Raji (cell line): Measurements from ENCODE around the gene C12orf60.

Experiments
- POLR2A ChIP-seq: IDR thresholded peaks from 2 replicates; pipeline ENCODE4 v1.6.1; 2011; ENCODE audit warnings: low read depth, low read length, control low read depth; ENCODE audit not compliant: insufficient read depth

C12orf60 gene

DNA sequence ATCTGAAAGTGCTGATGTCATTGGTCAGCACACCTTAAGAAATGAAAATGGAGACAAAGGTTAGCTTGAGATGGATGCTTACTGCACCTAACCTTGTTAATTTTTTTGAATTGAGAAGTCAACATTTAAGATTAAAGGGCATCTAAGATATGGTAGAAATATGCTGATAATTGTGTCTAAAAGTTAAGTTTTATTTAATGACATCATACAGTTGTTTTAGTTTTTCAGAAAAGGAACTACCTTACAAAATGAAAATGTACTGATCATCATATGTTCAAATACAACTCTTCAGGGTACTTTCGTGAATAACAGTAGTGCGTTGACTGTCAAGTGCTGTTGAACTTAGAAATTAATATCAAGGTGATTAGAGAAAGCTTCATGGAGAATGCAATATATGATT is 8.0 kb downstream of the C12orf60 start:
- no peak for TF ChIP-seq POLR2A

DNA sequence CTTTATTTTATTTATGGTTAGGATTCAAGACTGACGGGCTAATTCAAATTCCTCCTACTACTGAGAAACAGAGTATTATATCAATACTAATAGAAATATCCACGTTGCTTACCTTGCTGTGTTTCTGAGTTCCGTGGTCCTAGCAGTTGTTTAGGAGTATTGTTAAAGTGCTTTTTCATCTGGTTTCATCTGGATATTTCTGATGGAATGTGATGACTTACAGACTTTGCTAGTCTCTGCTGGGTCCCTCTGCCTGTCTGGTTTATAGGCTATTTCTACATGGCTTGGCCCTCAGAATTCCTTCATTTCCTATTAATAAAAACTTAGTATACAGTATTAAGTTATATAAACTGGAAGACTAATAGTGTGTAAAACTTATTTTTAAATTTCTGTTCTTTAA is 10.5 kb downstream of the C12orf60 start, which contains the start of gene SMCO3:
Gene SMCO3 (minus strand): TSS at position 169 of the 400 bp plus-strand sequence. CDS start 7,502 bp downstream, outside the sequence.
- TF ChIP-seq POLR2A: no peak

- TF ChIP-seq POLR2A: no peak
These were observed 20.7 kb downstream of the C12orf60 start for GRCh38 chr12:14824012-14824634.

GRCh38 chr12:14825256-14825655 is 21.8 kb downstream of the C12orf60 start:
- no peak for TF ChIP-seq POLR2A

DNA sequence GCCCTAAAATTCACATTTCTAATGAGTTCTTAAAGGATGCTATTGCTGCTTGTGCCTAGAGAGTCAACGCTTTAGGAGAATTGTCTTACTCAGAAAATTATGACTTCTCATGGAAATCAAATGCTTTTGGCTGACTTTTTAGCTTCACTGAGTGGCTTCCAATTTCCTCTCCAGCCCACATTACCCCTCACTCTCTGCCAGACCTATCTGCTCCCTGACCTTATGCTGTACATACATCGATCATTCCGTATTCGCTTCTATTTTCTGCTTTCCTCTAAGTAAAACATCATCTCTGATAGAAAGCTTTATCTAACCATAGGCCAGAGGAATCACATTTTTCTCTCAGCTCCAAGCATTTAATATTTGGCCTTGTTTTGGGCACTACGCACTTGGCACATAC is 23.0 kb downstream of the C12orf60 start:
- TF ChIP-seq POLR2A: no peak

- TF ChIP-seq POLR2A: no peak
These were observed 23.6 kb downstream of the C12orf60 start for GRCh38 chr12:14827043-14827442.

DNA sequence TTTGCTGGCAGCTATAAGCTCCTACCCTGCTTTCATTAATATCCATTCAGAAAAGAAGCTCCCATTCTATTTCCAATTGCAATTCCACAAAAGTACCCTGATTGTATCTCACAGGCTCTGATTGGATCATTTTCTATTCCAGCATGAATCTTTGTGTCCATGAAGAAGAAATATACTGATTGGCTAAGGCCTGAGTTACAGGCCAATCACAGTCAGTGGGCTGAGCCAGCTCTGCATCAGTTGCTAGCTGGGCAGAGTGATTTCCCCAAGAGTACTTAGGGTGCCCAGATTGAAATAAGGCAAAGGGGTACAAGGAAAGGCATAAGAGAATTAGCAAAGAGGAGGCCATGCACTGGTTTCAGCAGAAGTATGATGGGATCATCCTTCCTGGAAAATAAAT is 25.4 kb downstream of the C12orf60 start:
- TF ChIP-seq POLR2A: no peak

- no peak for TF ChIP-seq POLR2A
These were observed 29.9 kb downstream of the C12orf60 start for GRCh38 chr12:14833336-14833735.

DNA sequence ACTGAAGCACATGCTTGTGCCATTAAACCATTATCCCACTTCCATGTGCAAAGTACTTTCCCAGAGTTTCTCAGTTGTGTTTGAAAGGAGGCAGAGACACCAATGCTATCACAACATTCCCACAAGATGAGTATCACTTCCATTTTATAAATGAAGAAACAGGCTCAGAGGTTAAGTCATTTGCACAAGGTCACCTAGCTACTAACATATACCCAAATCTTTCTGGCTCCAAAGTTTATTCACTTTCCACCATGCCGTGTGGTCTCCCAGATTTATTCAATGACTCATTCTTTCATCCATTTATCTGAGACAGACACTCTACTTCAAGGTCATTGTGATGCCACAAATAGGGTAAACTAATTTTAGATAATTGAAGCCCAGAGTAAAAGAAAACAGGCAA is 30.5 kb downstream of the C12orf60 start:
- TF ChIP-seq POLR2A: no peak

DNA sequence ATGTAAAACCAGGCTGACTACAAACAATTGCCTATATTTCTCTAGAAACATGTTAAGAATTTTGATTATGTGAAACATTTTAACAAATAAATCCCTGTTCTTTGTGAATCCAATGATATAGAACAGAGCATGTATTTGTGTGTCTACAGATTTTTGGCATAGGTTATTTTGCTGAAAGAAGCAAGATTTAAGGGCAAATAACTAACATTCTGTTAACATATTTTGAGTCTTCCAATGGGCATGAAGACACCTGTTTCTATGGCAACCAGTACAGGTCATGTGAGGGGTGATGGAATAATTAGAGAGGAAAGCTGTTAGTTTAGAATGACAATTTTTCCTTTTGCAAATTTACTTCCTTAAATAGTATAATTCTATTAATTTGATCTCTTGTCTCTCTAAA is 31.0 kb downstream of the C12orf60 start:
- no peak for TF ChIP-seq POLR2A

- TF ChIP-seq POLR2A: no peak
These were observed 33.1 kb downstream of the C12orf60 start for GRCh38 chr12:14836336-14837210.

DNA sequence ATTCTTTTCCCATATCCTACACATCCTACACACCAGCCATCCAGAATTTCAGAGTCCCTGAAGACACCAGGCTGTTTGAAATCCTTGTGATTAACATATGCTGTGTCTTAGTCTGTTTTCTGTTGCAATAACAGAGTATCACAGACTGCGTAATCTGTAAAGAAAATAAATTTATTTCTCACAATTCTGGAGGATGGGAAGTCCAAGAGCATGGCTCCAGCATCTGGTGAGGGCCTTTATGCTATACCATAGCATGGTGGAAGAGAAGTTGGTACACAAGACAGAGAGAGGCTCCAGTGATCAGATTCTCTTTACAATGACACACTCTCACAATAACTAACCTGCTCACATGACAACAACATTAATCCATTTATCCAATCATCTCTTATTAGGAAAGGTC is 35.8 kb downstream of the C12orf60 start:
- TF ChIP-seq POLR2A: no peak

DNA sequence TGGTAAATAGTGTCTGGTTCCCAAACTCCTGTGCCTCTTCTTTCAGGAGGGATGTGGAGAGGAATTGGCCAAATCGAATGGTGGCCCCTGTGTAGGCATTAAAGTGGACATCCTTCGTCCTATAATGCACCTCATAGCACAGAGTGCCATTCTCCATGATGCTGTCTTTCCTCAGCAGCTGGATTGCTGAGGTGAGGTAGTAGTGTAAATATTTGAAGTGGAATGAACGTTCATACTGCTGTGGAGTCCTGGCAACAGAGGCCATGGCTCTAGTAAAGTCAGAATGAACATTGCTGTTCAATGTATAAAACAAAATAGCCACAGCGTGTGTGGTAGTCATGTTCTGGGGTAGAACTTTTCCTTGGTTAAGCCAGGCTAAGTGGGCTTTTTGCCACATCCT is 37.1 kb downstream of the C12orf60 start:
- no peak for TF ChIP-seq POLR2A

DNA sequence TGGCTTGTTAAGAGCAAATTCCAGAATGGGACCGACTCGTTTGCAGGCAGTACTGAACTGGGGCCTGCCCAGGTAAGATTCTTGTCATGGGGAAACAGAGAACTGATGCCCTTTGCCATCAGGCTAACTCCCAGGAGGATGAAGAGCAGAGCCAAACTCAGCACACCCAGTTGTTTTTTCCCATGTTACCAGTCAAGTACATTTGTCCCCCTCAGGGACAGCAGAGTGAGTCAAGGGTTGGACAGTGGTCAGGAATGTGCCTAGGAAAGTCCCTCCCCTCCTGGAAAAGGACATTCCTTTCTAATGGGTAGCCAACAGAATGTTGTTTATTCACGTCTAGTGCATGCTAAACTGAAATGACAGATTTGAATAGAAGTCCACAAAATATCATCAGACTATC is 38.3 kb downstream of the C12orf60 start:
- no peak for TF ChIP-seq POLR2A

DNA sequence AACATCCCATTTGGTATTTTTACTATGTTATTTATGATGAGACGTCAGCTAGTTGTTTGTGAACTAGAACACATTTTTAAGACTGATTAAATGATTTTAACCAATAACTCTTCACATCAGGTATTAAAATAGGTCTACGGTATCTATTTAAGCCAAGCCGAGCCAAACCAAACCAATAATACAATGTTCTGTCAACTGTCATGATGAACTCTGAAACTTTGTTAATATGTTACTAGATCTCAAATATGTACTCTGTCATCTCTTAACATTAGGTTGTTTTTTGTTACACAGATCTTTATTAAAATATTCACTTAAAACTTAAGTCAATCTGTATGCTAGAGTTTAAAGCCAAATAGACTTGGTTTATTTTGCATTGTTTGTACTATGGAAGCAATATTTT is 38.8 kb downstream of the C12orf60 start:
- no peak for TF ChIP-seq POLR2A

- TF ChIP-seq POLR2A: no peak
These were observed 40.0 kb downstream of the C12orf60 start, which contains the start of gene ART4 for GRCh38 chr12:14843425-14843887. ART4 (minus strand) TSS chr12:14843526; CDS start chr12:14843113, 413 bp downstream.

GRCh38 chr12:14844401-14844800 is 40.9 kb downstream of the C12orf60 start:
- TF ChIP-seq POLR2A: no peak

GRCh38 chr12:14845350-14845750 is 41.9 kb downstream of the C12orf60 start:
- TF ChIP-seq POLR2A: no peak
